Ascending aorta (tissue), 2 donors: ENCODE data around the gene FMN2. TPM values are rescaled to one million over a fixed set of nuclear protein-coding genes. Genes with fewer than 3 reads are reported as not detected.

Source experiments
- DNase-seq, 2 donors: peaks; one replicate each; pipeline ENCODE4 v3.0.0-alpha.2; 2019; ENCODE audit warnings: low spot score in 2 of 2
- H3K27ac ChIP-seq, 2 donors: fragments of 200-600 bp; sonication (generic); one replicate each; pipeline ENCODE4 v1.5.1; 2016 to 2017; ENCODE audit warnings: mild to moderate bottlenecking in 1 of 2
- H3K27me3 ChIP-seq: fragments of 200-600 bp; sonication (generic); one replicate; pipeline ENCODE4 v1.5.1; 2017
- H3K36me3 ChIP-seq, 2 donors: fragments of 200-600 bp; sonication (generic); one replicate each; pipeline ENCODE4 v1.5.1; 2016
- H3K4me1 ChIP-seq, 2 donors: fragments of 200-600 bp; sonication (generic); one replicate each; pipeline ENCODE4 v1.5.1; 2016 to 2017; ENCODE audit warnings: mild to moderate bottlenecking in 1 of 2
- H3K4me3 ChIP-seq, 2 donors: fragments of 200-600 bp; sonication (generic); one replicate each; pipeline ENCODE4 v1.5.1; 2016 to 2017; ENCODE audit warnings: mild to moderate bottlenecking in 1 of 2
- H3K9me3 ChIP-seq, 2 donors: fragments of 200-600 bp; sonication (generic); one replicate each; pipeline ENCODE4 v1.5.1; 2016
- CTCF ChIP-seq, 3 experiments: fragments of 200-600 bp in 2 of 3; fragments of 450-650 bp in 1 of 3; sonication (generic) in 2 of 3; IDR thresholded peaks; one replicate each; pipeline ENCODE4 v1.5.1; 2016 to 2019; ENCODE audit warnings: antibody characterized with exemption in 3 of 3, mild to moderate bottlenecking in 1 of 3, moderate library complexity in 1 of 3
- intact Hi-C: fragments of 100-400 bp; cut with DNase I; formaldehyde crosslinking; loops from one replicate; pipeline ENCODE4 v1.15.1; 2023
- total RNA-seq: library from RNA; depleted of rRNA; stranded (reverse); fragments of >200 nt; gene quantifications from one replicate; pipeline ENCODE4 v1.1.0, GENCODE V29; 2016

Gene FMN2
- total RNA-seq, 1 donor from 2014 or later: not detected

- H3K27me3 ChIP-seq: no peaks in the 10 kb centered on the region
- no peak for DNase-seq
- H3K4me3 ChIP-seq: no peak overlapping the region
- no peaks in the 10 kb centered on the region for H3K9me3 ChIP-seq
- intact Hi-C loops: no loop called here
- no peaks in the 10 kb centered on the region for H3K36me3 ChIP-seq
- H3K4me1 ChIP-seq: no peaks in the 10 kb centered on the region
- no peak for TF ChIP-seq CTCF (IDR thresholded peaks at IDR 0.05)
- H3K27ac ChIP-seq: no peak overlapping the region
Measured at GRCh38 chr1:240487493-240487892, 395.8 kb downstream of the FMN2 start.

DNA sequence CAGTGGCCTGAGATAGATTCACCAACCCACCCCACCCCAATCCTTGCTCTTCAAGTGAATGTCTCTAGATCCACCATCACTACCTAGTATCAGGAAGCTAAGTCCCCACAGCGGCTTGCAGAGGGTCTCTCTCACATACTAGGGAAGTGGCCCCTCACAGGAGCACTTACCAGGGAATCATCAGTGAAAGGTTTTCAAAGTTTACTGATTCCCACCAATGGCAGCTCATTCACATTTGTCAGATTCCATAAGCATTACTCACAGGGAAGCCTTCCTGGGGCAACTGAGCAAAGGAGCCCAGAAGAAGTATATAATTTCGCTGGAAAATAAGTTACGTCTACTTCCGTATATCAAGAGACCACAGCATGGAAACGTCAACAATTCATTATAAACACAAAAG is 399.5 kb downstream of the FMN2 start:
- H3K36me3 ChIP-seq: no peaks in the 10 kb centered on the region
- no peak overlapping the region for H3K27ac ChIP-seq
- no peaks in the 10 kb centered on the region for H3K9me3 ChIP-seq
- H3K4me3 ChIP-seq: no peak overlapping the region
- intact Hi-C loops: no loop called here
- H3K4me1 ChIP-seq: no peaks in the 10 kb centered on the region
- DNase-seq: no peak
- H3K27me3 ChIP-seq: no peaks in the 10 kb centered on the region
- TF ChIP-seq CTCF (IDR thresholded peaks at IDR 0.05): no peak

- DNase-seq: no peak
- H3K4me1 ChIP-seq: no peaks in the 10 kb centered on the region
- intact Hi-C loops: no loop called here
- no peak overlapping the region for H3K4me3 ChIP-seq
- H3K36me3 ChIP-seq: no peaks in the 10 kb centered on the region
- no peaks in the 10 kb centered on the region for H3K27me3 ChIP-seq
- no peak for TF ChIP-seq CTCF (IDR thresholded peaks at IDR 0.05)
- H3K9me3 ChIP-seq: no peaks in the 10 kb centered on the region
- no peak overlapping the region for H3K27ac ChIP-seq
Measured at GRCh38 chr1:240491796-240492195, 400.1 kb downstream of the FMN2 start.

DNA sequence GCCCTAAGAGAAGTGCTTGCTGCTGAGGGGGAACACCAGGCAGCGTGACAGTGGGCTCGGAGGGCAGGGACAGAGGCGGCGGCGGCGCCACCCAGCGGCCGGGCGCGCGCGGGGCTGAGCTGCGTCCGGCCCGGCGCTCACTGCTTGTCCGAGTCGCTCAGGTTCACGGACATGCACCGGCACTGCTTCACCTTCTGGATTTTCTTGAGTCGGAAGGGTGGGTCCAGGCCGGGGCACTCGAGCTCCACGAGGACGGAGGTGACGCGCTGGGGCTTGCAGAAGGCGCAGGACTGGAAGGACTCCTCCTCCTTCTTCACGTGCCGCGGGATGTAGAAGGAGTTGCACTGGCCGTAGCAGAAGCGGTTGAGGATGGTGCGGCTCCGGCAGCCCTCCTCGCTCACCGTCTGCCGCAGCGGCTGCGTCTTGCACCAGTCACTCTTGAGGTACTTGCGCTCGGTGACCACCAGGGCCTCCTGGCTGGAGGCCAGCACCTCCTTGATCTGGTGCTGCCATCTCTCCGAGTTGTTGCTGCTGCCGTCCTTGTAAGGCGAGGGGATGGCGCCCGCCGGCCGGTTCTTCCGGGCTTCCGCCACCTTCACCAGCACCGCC is 401.3 kb downstream of the FMN2 start:
- Histone ChIP-seq H3K4me1 (no peaks in the 10 kb centered on the region), H3K27me3 (no peaks in the 10 kb centered on the region), H3K27ac (no peak overlapping the region), H3K36me3 (no peaks in the 10 kb centered on the region), H3K4me3 (no peak overlapping the region), H3K9me3 (no peaks in the 10 kb centered on the region)
- intact Hi-C loops: no loop called here
- DNase-seq: no peak
- TF ChIP-seq CTCF (IDR thresholded peaks at IDR 0.05): no peak

GRCh38 chr1:240495601-240496000 is 403.9 kb downstream of the FMN2 start:
- no peak for TF ChIP-seq CTCF (IDR thresholded peaks at IDR 0.05)
- Histone ChIP-seq H3K36me3 (no peaks in the 10 kb centered on the region), H3K4me1 (no peaks in the 10 kb centered on the region), H3K27ac (no peak overlapping the region), H3K27me3 (no peaks in the 10 kb centered on the region), H3K9me3 (no peaks in the 10 kb centered on the region), H3K4me3 (no peak overlapping the region)
- intact Hi-C loops: no loop called here
- DNase-seq: no peak

GRCh38 chr1:240496356-240496755 is 404.7 kb downstream of the FMN2 start:
- H3K36me3 ChIP-seq: no peaks in the 10 kb centered on the region
- H3K9me3 ChIP-seq: no peaks in the 10 kb centered on the region
- intact Hi-C loops: no loop called here
- no peak overlapping the region for H3K27ac ChIP-seq
- DNase-seq: no peak
- no peak for TF ChIP-seq CTCF (IDR thresholded peaks at IDR 0.05)
- no peak overlapping the region for H3K4me3 ChIP-seq
- H3K4me1 ChIP-seq: no peaks in the 10 kb centered on the region
- H3K27me3 ChIP-seq: no peaks in the 10 kb centered on the region
